ENCODE results near the gene SRGAP1. TPM values are rescaled to one million over a fixed set of nuclear protein-coding genes. Genes with fewer than 3 reads are reported as not detected.

Gene SRGAP1
- total RNA-seq, 2 experiments from 2014 or later, result 0.03 to 0.08 TPM

- Mint-ChIP-seq H3K4me1 (peaks cover 3% of the 10 kb centered on the region), H3K4me3 (no peak overlapping the region), H3K27me3 (no peaks in the 10 kb centered on the region), H3K9me3 (peaks cover 3% of the 10 kb centered on the region), H3K27ac (no peak overlapping the region), H3K36me3 (peaks cover 2% of the 10 kb centered on the region)
- no peak for DNase-seq
- POLR2A ChIA-PET, result no interaction called here
- ATAC-seq (ENCODE audit: low read depth), result no peak
Measured at GRCh38 chr12:64170730-64171129, 326.2 kb downstream of the SRGAP1 start.

- H3K36me3 Mint-ChIP-seq, result peaks cover 2% of the 10 kb centered on the region
- no peak for DNase-seq
- POLR2A ChIA-PET, result interaction anchor here (0.6 kb wide), 1 partner anchor 71 kb away, joined by 3 read pairs; no protein-coding TSS in a partner anchor
- H3K9me3 Mint-ChIP-seq, result peaks cover 2% of the 10 kb centered on the region
- no peaks in the 10 kb centered on the region for H3K27me3 Mint-ChIP-seq
- H3K4me3 Mint-ChIP-seq, result no peak overlapping the region
- H3K4me1 Mint-ChIP-seq, result peaks cover 3% of the 10 kb centered on the region
- no peak overlapping the region for H3K27ac Mint-ChIP-seq
- no peak for ATAC-seq (ENCODE audit: low read depth)
Measured at GRCh38 chr12:64171715-64172114, 327.2 kb downstream of the SRGAP1 start.

- H3K4me3 Mint-ChIP-seq, result no peak overlapping the region
- no peak for ATAC-seq (ENCODE audit: low read depth)
- peaks cover 3% of the 10 kb centered on the region for H3K4me1 Mint-ChIP-seq
- POLR2A ChIA-PET, result interaction anchor here (0.6 kb wide), 1 partner anchor 71 kb away, joined by 3 read pairs; no protein-coding TSS in a partner anchor
- no peak for DNase-seq
- H3K27ac Mint-ChIP-seq, result no peak overlapping the region
- peaks cover 2% of the 10 kb centered on the region for H3K36me3 Mint-ChIP-seq
- H3K27me3 Mint-ChIP-seq, result no peaks in the 10 kb centered on the region
- peaks cover 2% of the 10 kb centered on the region for H3K9me3 Mint-ChIP-seq
Measured at GRCh38 chr12:64172143-64172970, 327.9 kb downstream of the SRGAP1 start.

GRCh38 chr12:64173456-64173855 lies 329.0 kb downstream of the SRGAP1 start:
- POLR2A ChIA-PET, result no interaction called here
- no peaks in the 10 kb centered on the region for H3K27me3 Mint-ChIP-seq

GRCh38 chr12:64175254-64175945 lies 330.9 kb downstream of the SRGAP1 start:
- no peak for DNase-seq
- no peak overlapping the region for H3K4me3 Mint-ChIP-seq

More at GRCh38 chr12:64173456-64173855, 329.0 kb downstream of the SRGAP1 start:
- H3K36me3 Mint-ChIP-seq, result no peaks in the 10 kb centered on the region
- ATAC-seq (ENCODE audit: low read depth) (no peak), DNase-seq (no peak)
- H3K4me3 Mint-ChIP-seq, result no peak overlapping the region
- no peaks in the 10 kb centered on the region for H3K9me3 Mint-ChIP-seq
- H3K4me1 Mint-ChIP-seq, result peaks cover 3% of the 10 kb centered on the region
- no peak overlapping the region for H3K27ac Mint-ChIP-seq

GRCh38 chr12:64177001-64177400 lies 332.5 kb downstream of the SRGAP1 start:
- H3K27me3 Mint-ChIP-seq, result no peaks in the 10 kb centered on the region
- ATAC-seq (ENCODE audit: low read depth) (no peak), DNase-seq (no peak)
- H3K9me3 Mint-ChIP-seq, result no peaks in the 10 kb centered on the region
- no peak overlapping the region for H3K27ac Mint-ChIP-seq
- POLR2A ChIA-PET, result no interaction called here
- no peak overlapping the region for H3K4me3 Mint-ChIP-seq
- H3K36me3 Mint-ChIP-seq, result no peaks in the 10 kb centered on the region
- peaks cover 3% of the 10 kb centered on the region for H3K4me1 Mint-ChIP-seq

More at GRCh38 chr12:64175254-64175945, 330.9 kb downstream of the SRGAP1 start:
- Mint-ChIP-seq H3K27ac (no peak overlapping the region), H3K4me1 (peaks cover 3% of the 10 kb centered on the region), H3K27me3 (no peaks in the 10 kb centered on the region), H3K9me3 (no peaks in the 10 kb centered on the region), H3K36me3 (no peaks in the 10 kb centered on the region)
- no peak for ATAC-seq (ENCODE audit: low read depth)
- POLR2A ChIA-PET, result interaction anchor here (0.6 kb wide), 1 partner anchor 431 kb away, joined by 3 read pairs; no protein-coding TSS in a partner anchor

- ATAC-seq (ENCODE audit: low read depth) (no peak), DNase-seq (no peak)
- H3K4me1 Mint-ChIP-seq, result peaks cover under 1% of the 10 kb centered on the region
- H3K27ac Mint-ChIP-seq, result no peak overlapping the region
- no peaks in the 10 kb centered on the region for H3K9me3 Mint-ChIP-seq
- POLR2A ChIA-PET, result no interaction called here
- no peak overlapping the region for H3K4me3 Mint-ChIP-seq
- no peaks in the 10 kb centered on the region for H3K27me3 Mint-ChIP-seq
- H3K36me3 Mint-ChIP-seq, result no peaks in the 10 kb centered on the region
Measured at GRCh38 chr12:64178122-64178521, 333.6 kb downstream of the SRGAP1 start.

GRCh38 chr12:64180951-64181350 lies 336.5 kb downstream of the SRGAP1 start:
- H3K27ac Mint-ChIP-seq, result no peak overlapping the region
- no peaks in the 10 kb centered on the region for H3K4me1 Mint-ChIP-seq
- H3K4me3 Mint-ChIP-seq, result no peak overlapping the region
- no peaks in the 10 kb centered on the region for H3K36me3 Mint-ChIP-seq
- ATAC-seq (ENCODE audit: low read depth) (no peak), DNase-seq (no peak)
- POLR2A ChIA-PET, result no interaction called here
- no peaks in the 10 kb centered on the region for H3K9me3 Mint-ChIP-seq
- no peaks in the 10 kb centered on the region for H3K27me3 Mint-ChIP-seq

- Mint-ChIP-seq H3K27me3 (no peaks in the 10 kb centered on the region), H3K27ac (no peak overlapping the region), H3K4me3 (no peak overlapping the region), H3K36me3 (no peaks in the 10 kb centered on the region), H3K9me3 (no peaks in the 10 kb centered on the region), H3K4me1 (no peaks in the 10 kb centered on the region)
- DNase-seq (no peak), ATAC-seq (ENCODE audit: low read depth) (no peak)
- POLR2A ChIA-PET, result no interaction called here
Measured at GRCh38 chr12:64181430-64182291, 337.2 kb downstream of the SRGAP1 start.

GRCh38 chr12:64184216-64184615 lies 339.7 kb downstream of the SRGAP1 start:
- H3K27ac Mint-ChIP-seq, result no peak overlapping the region
- H3K36me3 Mint-ChIP-seq, result no peaks in the 10 kb centered on the region
- no peaks in the 10 kb centered on the region for H3K27me3 Mint-ChIP-seq
- ATAC-seq (ENCODE audit: low read depth) (no peak), DNase-seq (no peak)
- no peaks in the 10 kb centered on the region for H3K4me1 Mint-ChIP-seq
- POLR2A ChIA-PET, result no interaction called here
- H3K9me3 Mint-ChIP-seq, result no peaks in the 10 kb centered on the region
- H3K4me3 Mint-ChIP-seq, result no peak overlapping the region

- Mint-ChIP-seq H3K4me1 (no peaks in the 10 kb centered on the region), H3K36me3 (no peaks in the 10 kb centered on the region), H3K4me3 (no peak overlapping the region), H3K27me3 (no peaks in the 10 kb centered on the region), H3K27ac (no peak overlapping the region), H3K9me3 (no peaks in the 10 kb centered on the region)
- no peak for DNase-seq
- POLR2A ChIA-PET, result no interaction called here
- ATAC-seq (ENCODE audit: low read depth), result no peak
Measured at GRCh38 chr12:64186789-64187188, 342.3 kb downstream of the SRGAP1 start.

GRCh38 chr12:64187370-64187769 lies 342.9 kb downstream of the SRGAP1 start:
- Mint-ChIP-seq H3K27ac (no peak overlapping the region), H3K9me3 (no peaks in the 10 kb centered on the region), H3K4me3 (no peak overlapping the region), H3K36me3 (peaks cover 2% of the 10 kb centered on the region), H3K4me1 (no peaks in the 10 kb centered on the region), H3K27me3 (no peaks in the 10 kb centered on the region)
- ATAC-seq (ENCODE audit: low read depth) (no peak), DNase-seq (no peak)
- POLR2A ChIA-PET, result no interaction called here

GRCh38 chr12:64187794-64188193 lies 343.3 kb downstream of the SRGAP1 start:
- H3K4me3 Mint-ChIP-seq, result no peak overlapping the region
- no peak for DNase-seq
- H3K27me3 Mint-ChIP-seq, result no peaks in the 10 kb centered on the region
- POLR2A ChIA-PET, result no interaction called here
- H3K27ac Mint-ChIP-seq, result no peak overlapping the region
- no peak for ATAC-seq (ENCODE audit: low read depth)
- peaks cover 5% of the 10 kb centered on the region for H3K36me3 Mint-ChIP-seq
- H3K4me1 Mint-ChIP-seq, result peaks cover 1% of the 10 kb centered on the region
- no peaks in the 10 kb centered on the region for H3K9me3 Mint-ChIP-seq
